Cardiac muscle cell (in vitro differentiated cells and primary cell): ENCODE results near the gene ZNF333. TPM values are rescaled to one million over a fixed set of nuclear protein-coding genes. Genes with fewer than 3 reads are reported as not detected.

ENCODE experiments used
- DNase-seq, 2 donors: peaks; one replicate each; pipeline versions ENCODE4 v3.0.0 to v3.0.0-alpha.2; 2010 to 2017; ENCODE audit warnings: low read depth in 1 of 2, low spot score in 1 of 2
- H3K27ac ChIP-seq: fragments of 200-600 bp; sonication (generic); 2 replicates; pipeline ENCODE4 v1.5.1; 2016
- H3K27me3 ChIP-seq: fragments of 200-600 bp; sonication (generic); 2 replicates; pipeline ENCODE4 v1.6.0; 2016; ENCODE audit warnings: control low read depth
- H3K36me3 ChIP-seq: fragments of 200-600 bp; sonication (generic); 2 replicates; pipeline ENCODE4 v1.5.1; 2016; ENCODE audit warnings: control low read depth
- H3K4me1 ChIP-seq: fragments of 200-600 bp; sonication (generic); 2 replicates; pipeline ENCODE4 v1.8.1; 2017; ENCODE audit warnings: low read depth, mild to moderate bottlenecking, mixed run types
- H3K4me3 ChIP-seq: fragments of 200-600 bp; sonication (generic); 2 replicates; pipeline ENCODE4 v1.5.1; 2016; ENCODE audit warnings: mild to moderate bottlenecking
- H3K9me3 ChIP-seq: fragments of 200-600 bp; sonication (generic); 2 replicates; pipeline ENCODE4 v1.5.1; 2017; ENCODE audit warnings: low read depth, mild to moderate bottlenecking, control low read depth
- polyA plus RNA-seq: library from polyadenylated mRNA; unstranded; fragments of >200 nt; fragmentation: Nextera tagmentation; extraction: Ambion mirVana; gene quantifications from 2 replicates; pipeline ENCODE4 v1.2.1, GENCODE V29; 2016
- total RNA-seq: library from RNA; depleted of rRNA; stranded (reverse); fragments of >200 nt; gene quantifications from 2 replicates; pipeline ENCODE4 v1.2.3, GENCODE V29; 2016
- TF ChIP-seq, protein P1 (sequence below): IDR thresholded peaks from 2 replicates; pipeline ENCODE4 v1.5.1; 2012; ENCODE audit warnings: low read depth, mild to moderate bottlenecking, low read length

Gene ZNF333
- total and polyA plus RNA-seq, 2 experiments from 2014 or later, result 11.2 to 29.9 TPM

DNA sequence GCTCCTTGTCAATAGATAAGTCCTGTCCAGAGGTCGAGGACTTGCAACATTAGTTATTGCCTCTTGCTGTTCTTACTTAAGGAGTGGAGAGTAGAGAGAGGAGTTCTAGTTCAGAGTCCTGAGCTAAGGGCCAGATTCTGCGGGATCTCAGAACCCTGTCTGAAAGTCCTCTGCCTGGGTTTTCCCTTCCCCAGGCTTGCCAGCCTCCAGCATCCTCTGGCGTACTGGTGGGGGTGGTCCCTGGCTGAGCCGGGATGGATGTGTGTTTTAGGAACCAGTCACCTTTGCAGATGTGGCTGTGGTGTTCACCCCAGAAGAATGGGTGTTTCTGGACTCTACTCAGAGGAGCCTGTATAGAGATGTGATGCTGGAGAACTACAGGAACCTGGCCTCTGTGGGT lies 26.0 kb downstream of the ZNF333 start:
- Histone ChIP-seq H3K9me3 (peaks cover 10% of the 10 kb centered on the region), H3K27me3 (no peaks in the 10 kb centered on the region), H3K36me3 (peaks cover 35% of the 10 kb centered on the region), H3K4me3 (no peak overlapping the region), H3K27ac (no peak overlapping the region), H3K4me1 (no peaks in the 10 kb centered on the region)
- DNase-seq, result no peak
- TF ChIP-seq, protein P1, sequence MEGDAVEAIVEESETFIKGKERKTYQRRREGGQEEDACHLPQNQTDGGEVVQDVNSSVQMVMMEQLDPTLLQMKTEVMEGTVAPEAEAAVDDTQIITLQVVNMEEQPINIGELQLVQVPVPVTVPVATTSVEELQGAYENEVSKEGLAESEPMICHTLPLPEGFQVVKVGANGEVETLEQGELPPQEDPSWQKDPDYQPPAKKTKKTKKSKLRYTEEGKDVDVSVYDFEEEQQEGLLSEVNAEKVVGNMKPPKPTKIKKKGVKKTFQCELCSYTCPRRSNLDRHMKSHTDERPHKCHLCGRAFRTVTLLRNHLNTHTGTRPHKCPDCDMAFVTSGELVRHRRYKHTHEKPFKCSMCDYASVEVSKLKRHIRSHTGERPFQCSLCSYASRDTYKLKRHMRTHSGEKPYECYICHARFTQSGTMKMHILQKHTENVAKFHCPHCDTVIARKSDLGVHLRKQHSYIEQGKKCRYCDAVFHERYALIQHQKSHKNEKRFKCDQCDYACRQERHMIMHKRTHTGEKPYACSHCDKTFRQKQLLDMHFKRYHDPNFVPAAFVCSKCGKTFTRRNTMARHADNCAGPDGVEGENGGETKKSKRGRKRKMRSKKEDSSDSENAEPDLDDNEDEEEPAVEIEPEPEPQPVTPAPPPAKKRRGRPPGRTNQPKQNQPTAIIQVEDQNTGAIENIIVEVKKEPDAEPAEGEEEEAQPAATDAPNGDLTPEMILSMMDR, result no peak

DNA sequence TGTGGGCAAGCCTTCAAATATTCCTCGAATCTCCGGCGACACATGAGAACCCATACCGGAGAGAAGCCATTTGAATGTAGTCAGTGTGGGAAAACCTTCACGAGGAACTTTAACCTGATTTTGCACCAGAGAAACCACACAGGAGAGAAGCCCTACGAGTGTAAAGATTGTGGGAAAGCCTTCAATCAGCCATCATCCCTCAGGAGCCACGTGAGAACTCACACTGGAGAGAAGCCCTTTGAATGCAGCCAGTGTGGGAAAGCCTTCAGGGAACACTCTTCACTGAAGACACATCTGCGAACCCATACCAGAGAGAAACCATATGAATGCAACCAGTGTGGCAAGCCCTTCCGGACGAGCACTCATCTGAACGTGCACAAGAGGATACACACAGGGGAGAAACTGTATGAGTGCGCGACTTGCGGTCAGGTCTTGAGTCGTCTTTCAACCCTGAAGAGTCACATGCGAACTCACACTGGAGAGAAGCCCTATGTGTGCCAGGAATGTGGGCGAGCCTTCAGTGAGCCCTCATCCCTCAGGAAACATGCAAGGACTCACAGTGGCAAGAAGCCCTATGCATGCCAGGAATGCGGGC lies 28.8 kb downstream of the ZNF333 start:
- H3K27ac ChIP-seq, result no peak overlapping the region
- no peak overlapping the region for H3K4me3 ChIP-seq
- H3K27me3 ChIP-seq, result no peaks in the 10 kb centered on the region
- TF ChIP-seq, protein P1, result no peak
- peak in 1 of 2 donors; percentile 3 for DNase-seq
- H3K4me1 ChIP-seq, result no peaks in the 10 kb centered on the region
- peaks cover 13% of the 10 kb centered on the region for H3K9me3 ChIP-seq
- peaks cover 38% of the 10 kb centered on the region for H3K36me3 ChIP-seq

DNA sequence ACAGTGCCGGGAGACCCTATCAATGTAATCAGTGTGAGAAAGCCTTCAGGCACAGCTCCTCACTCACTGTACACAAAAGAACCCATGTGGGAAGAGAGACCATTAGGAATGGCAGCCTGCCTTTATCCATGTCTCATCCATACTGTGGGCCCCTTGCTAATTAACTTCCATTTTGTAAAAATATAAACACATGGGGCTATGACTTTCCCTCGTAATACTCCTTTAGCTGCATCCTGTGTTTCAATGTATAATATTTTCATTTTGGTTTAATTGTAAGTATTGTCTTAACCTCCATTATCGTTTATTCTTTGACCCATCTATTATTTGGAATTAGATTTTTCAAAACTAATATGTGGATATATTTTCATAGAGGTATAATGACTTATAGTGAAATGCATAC lies 29.3 kb downstream of the ZNF333 start:
- TF ChIP-seq, protein P1, result no peak
- Histone ChIP-seq H3K27me3 (no peaks in the 10 kb centered on the region), H3K27ac (no peak overlapping the region), H3K4me1 (no peaks in the 10 kb centered on the region), H3K4me3 (no peak overlapping the region), H3K36me3 (peaks cover 38% of the 10 kb centered on the region), H3K9me3 (peaks cover 13% of the 10 kb centered on the region)
- DNase-seq, result no peak

DNA sequence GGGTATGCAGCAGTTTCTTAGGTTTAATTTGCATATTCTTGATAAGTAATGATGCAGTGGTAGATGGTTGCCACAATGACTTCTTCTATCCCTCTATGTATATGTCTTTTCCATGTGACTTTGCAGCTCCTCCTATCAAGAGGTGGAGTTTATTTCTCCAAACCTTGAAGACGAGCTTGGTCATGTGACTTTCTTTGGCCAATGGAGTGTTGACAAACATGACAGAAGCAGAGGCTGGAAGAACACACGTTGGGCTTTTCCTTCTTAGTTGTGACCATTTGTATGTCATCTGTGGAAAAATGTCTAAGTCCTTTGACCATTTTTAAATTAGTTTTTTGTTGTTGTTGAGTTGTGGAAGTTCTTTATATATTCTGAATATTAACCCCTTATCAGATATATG lies 32.3 kb downstream of the ZNF333 start:
- Histone ChIP-seq H3K27ac (no peak overlapping the region), H3K4me1 (no peaks in the 10 kb centered on the region), H3K4me3 (no peak overlapping the region), H3K36me3 (peaks cover 26% of the 10 kb centered on the region), H3K27me3 (no peaks in the 10 kb centered on the region), H3K9me3 (peaks cover 13% of the 10 kb centered on the region)
- DNase-seq, result no peak
- TF ChIP-seq, protein P1, result no peak

DNA sequence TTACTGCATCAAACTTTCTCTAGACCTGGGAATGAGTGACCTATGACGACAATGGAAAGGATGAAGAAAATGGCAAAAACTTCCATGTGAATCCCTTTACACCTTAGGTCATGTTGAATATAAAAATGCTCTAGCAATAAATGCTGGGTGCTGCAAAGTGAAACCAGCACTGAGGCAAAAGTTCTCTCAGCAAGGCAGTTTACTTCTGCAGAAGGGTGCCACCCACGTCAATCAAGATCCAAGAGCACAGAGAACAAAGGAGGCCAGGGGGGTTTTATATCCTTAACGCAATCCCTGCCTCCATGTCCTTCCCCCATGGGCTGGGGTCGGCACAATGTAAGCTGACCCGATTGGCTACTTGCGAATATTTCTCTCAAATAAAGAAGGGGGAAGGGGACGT lies 38.7 kb downstream of the ZNF333 start:
- Histone ChIP-seq H3K4me3 (no peak overlapping the region), H3K36me3 (no peaks in the 10 kb centered on the region), H3K4me1 (no peaks in the 10 kb centered on the region), H3K27ac (no peak overlapping the region), H3K9me3 (no peaks in the 10 kb centered on the region), H3K27me3 (no peaks in the 10 kb centered on the region)
- DNase-seq, result no peak
- TF ChIP-seq, protein P1, result no peak

DNA sequence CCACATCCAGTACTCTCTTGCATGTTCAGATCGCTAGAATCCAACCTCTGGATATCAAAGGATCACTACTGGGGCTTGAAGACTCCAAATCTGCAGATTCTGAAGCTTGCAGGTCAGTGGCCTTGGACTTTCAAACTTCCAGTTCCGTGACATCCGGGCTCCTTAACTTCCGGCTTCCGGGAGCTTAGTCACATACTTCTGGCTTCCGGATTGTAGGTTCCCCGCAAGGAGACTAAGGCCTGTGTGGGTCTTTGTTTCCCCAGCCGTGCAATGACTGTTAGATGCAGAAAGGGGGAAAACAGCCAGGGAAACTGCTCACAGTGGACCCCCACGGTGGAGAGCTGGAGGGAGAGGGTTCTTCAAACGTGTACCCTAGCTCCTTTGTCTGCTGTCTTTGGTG lies 41.4 kb downstream of the ZNF333 start:
- no peaks in the 10 kb centered on the region for H3K9me3 ChIP-seq
- H3K4me1 ChIP-seq, result no peaks in the 10 kb centered on the region
- no peak for DNase-seq
- no peak overlapping the region for H3K4me3 ChIP-seq
- no peaks in the 10 kb centered on the region for H3K27me3 ChIP-seq
- TF ChIP-seq, protein P1, result no peak
- H3K36me3 ChIP-seq, result no peaks in the 10 kb centered on the region
- H3K27ac ChIP-seq, result no peak overlapping the region
